ENCODE measurements around the gene ATN1.

The ATN1 gene

DNA sequence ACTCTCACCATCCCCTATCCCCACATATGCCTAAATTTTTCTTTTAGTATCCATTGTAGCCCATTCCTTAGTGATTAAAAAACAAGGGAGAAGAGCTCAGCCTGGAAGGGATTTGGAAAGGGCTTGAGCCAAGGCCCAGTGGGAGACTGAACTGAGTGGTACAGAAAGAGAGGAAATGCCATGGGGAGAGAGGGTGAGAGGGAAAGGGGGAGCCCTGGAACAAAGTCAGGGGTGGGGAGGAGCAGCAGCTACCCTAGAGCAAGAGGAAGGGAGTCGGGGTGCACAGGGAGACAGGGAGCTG lies 2.6 kb upstream of the ATN1 start:
- TF ChIP-seq, protein P1, sequence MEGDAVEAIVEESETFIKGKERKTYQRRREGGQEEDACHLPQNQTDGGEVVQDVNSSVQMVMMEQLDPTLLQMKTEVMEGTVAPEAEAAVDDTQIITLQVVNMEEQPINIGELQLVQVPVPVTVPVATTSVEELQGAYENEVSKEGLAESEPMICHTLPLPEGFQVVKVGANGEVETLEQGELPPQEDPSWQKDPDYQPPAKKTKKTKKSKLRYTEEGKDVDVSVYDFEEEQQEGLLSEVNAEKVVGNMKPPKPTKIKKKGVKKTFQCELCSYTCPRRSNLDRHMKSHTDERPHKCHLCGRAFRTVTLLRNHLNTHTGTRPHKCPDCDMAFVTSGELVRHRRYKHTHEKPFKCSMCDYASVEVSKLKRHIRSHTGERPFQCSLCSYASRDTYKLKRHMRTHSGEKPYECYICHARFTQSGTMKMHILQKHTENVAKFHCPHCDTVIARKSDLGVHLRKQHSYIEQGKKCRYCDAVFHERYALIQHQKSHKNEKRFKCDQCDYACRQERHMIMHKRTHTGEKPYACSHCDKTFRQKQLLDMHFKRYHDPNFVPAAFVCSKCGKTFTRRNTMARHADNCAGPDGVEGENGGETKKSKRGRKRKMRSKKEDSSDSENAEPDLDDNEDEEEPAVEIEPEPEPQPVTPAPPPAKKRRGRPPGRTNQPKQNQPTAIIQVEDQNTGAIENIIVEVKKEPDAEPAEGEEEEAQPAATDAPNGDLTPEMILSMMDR (IDR thresholded peaks at IDR 0.05; ENCODE audit: low read depth, low read length), result no peak
- H3K4me3 ChIP-seq (ENCODE audit: low read depth, low read length), result 0 out of 2 replicates have a peak overlapping the region, but pooled peaks have one; percentile 8

DNA sequence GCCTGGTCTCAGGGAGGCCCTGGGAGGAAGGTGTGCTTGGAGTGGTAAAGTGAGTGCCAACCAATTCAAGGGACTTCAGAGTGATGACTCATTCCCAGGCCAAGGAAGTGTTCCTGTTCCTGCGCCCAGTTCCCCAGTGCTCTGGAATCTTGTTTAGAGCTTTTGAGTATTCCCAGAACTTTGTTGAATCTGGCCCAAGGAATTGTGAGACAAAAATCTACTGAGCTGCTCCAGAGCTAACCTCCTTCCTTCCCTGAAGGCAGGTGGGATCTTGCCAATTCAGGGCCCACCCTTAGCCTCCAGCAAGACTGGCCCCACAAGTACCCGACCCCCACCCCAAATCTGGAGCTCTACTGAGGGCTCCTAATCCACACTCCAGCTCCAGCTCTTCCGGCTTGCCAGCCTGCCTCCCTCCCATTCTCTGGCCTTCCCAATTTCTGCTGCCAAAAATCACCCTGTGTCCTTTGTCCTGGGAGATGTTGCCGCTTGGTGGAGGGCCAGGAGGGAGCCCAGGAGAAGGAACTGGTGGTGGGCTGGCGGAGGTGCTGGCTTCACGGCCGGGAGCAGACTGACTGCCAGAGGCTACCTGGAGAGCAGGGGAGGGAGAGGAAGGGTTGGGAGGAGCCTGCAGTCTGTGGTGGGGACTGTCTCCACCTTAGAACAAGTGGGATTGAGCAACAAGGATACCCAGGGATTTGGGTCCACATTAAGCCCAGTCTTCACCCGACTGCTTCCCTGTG lies 2.0 kb upstream of the ATN1 start:
- TF ChIP-seq, protein P1 (IDR thresholded peaks at IDR 0.05; ENCODE audit: low read depth, low read length), result no peak
- peak overlapping the region; percentile 70 for H3K4me3 ChIP-seq (ENCODE audit: low read depth, low read length)

DNA sequence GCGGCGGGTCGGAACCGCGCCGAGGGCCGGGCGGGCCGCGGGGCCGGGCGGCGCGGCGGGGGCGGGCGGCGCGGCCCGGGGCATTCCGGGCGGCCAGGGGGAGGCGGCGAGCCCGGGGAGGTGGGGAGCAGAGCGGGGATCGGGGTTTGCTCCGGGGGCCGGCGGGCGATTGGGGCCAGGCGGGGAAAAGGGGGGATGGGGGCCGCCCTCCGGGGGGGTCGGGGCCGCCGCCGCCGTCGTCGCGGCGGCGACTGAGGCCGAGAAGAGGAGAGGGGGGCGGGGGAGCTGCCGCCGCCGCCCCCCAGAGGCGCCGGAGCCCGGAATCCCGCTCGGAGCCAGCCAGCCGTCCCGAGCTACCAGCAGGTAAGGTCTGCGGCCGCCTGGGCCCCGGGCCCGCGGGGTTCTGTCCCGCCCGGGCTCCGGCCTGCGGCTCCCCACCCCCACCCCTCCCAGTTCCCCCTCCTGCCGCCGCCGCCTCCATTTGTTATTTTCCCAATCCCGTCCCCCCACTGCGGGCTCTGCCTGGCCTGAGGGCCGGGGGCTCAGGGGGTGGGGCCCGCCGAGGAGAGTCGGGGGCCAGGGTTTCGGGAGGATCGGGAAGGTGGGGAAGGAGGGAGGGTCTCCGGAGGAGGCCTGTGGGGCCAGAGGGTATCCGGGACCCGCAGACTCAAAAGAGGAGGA lies 403 bp downstream of the ATN1 start:
- H3K4me3 ChIP-seq (ENCODE audit: low read depth, low read length), result peak overlapping the region; percentile 75
- TF ChIP-seq, protein P1 (IDR thresholded peaks at IDR 0.05; ENCODE audit: low read depth, low read length), result no peak

DNA sequence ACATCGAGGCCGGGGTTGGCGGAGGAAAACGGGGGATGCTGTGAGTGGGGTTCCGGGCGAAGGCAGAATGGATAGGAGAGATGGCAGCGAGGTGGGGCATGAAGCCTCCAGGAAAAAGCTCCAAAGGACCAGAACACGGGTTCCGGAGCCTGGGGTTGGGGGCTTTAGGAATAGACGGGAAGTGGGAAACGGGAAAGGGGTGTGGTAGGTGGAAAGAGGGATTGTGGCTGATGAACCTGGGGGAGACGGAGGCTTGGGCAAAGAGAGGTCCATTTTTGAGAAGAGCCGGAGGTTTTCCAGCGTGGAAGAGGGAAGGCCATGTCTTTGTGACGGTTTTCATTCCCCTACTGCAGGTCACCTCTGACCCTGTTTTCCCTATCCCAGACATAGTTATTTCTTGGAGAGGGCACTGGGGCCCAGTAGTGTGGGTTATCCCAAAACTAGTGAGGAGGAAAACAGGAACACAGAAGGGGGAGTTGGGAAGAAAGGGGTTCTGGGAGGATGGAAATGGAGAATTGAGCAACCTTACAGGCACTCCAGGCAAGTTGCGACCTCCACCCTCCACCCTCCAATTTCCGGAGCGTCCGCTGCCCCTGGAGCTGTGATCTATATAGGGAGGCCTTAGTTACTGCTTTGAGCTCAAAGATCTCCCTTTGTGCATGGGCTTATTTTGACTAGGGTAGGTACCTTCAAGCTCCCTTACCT lies 1.1 kb downstream of the ATN1 start:
- TF ChIP-seq, protein P1 (IDR thresholded peaks at IDR 0.05; ENCODE audit: low read depth, low read length), result no peak
- peak overlapping the region; percentile 75 for H3K4me3 ChIP-seq (ENCODE audit: low read depth, low read length)

DNA sequence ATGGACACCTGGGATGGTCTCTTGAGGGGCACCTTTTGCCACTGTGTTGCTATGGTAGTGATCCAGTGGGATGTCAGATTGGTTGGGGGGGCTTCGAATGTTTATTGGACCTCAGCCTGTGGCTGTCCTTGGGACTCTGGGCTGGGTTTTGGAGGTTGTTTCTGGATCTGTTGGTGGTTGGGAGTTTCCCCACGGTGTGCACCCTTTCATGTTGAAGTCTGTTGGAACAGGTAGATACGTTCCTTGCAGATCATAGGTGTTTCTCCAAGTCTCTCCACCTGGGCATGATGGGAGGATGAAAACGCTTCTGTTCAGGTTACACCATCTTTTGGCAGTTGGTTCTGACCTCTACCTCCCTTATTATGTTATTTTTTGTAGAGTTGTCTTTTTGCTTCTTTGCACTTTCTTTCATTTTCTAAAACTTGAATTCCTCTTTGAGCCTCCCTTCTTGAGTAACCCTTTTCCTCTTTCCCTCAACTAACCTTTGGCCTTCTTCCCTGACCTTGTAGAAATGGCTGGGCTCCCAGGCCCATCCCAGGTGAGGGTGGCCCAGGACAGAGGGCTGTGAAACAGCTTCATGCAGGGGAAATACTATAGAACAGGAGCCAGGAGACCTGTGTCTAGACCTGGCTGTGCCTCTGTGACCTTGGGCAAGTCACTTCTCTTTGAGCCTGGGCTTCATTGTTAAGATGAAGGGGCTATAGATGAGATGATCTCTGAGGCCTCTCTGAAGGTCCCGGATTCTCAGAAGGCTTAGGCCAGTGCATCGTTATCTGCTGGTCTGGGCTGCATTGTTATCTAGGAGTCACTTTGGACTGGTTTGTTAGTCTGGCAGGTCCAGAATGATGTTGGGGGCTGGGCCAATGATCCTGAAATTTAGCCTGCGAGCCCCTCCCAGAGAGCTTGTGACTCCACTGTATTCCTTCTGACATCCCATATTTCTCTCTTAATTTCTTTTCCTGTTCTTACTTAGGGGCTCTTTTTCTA lies 2.0 kb downstream of the ATN1 start:
- TF ChIP-seq, protein P1 (IDR thresholded peaks at IDR 0.05; ENCODE audit: low read depth, low read length), result no peak
- peak overlapping the region; percentile 75 for H3K4me3 ChIP-seq (ENCODE audit: low read depth, low read length)

DNA sequence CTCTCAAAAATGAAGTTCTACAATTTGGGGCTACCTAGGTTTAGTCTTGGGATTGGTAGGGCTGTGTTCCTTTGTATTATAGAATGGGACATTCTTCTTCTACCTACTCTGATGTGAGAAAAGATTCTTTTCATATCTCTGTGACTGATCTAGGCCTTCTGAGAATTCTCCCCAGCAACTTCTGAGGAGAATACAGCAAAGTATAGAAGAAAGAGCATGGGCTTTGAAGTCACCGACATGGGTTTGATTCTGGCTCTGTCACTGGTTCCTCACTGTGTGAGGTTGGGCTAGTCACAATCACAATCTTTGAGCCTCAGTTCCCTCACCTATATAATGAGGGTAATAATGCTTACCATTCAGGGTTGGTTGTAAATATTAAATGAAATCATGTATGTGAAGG lies 5.0 kb downstream of the ATN1 start:
- no peak overlapping the region for H3K4me3 ChIP-seq (ENCODE audit: low read depth, low read length)
- TF ChIP-seq, protein P1 (IDR thresholded peaks at IDR 0.05; ENCODE audit: low read depth, low read length), result no peak

Data from WI38 (cell line).